ENCODE results near the gene TRABD2B.

TRABD2B gene

DNA sequence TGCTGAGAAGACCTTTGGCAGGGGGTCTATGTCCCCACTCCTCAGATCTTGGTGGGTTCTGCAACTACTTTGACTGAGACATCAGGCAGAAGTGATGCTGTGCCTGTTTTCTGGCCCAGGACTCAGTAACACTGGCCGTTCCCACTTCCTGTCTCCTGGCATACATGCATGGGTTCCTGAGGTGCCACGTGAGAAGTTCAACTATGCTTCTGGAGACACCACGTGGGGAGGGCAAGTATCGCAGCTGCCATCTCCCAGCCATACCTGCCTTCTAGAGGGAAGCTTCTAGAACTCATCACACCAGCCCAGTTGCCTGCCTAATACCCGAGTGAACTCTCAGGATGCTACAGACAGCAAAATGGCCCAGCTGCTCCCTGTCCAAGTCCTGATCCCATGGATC lies 65.8 kb downstream of the TRABD2B start:
- peak; percentile 20 for DNase-seq

- no peak for DNase-seq
These were observed 66.9 kb downstream of the TRABD2B start for GRCh38 chr1:47930210-47930840.

DNA sequence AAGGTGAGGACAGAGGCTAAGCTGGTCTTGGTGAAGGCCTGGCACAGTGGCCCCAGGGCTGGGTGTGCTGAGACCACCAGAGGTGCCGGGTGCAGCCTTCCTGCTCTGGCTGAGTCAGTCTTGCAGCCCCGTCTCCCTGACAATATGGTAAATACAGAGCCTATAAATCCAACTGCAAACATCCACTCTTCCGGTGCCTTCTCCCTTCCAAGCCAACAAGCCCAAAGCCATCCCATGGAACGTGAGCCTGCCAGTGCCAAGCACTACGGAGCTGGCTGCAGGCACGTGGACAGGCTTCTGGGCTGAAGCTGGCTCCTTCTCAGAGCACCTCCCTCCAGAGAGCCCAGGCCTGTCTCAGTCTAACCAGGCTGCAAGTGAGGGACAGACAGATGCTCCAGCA lies 70.0 kb downstream of the TRABD2B start:
- DNase-seq: no peak

- no peak for DNase-seq
These were observed 70.7 kb downstream of the TRABD2B start for GRCh38 chr1:47926461-47926999.

DNA sequence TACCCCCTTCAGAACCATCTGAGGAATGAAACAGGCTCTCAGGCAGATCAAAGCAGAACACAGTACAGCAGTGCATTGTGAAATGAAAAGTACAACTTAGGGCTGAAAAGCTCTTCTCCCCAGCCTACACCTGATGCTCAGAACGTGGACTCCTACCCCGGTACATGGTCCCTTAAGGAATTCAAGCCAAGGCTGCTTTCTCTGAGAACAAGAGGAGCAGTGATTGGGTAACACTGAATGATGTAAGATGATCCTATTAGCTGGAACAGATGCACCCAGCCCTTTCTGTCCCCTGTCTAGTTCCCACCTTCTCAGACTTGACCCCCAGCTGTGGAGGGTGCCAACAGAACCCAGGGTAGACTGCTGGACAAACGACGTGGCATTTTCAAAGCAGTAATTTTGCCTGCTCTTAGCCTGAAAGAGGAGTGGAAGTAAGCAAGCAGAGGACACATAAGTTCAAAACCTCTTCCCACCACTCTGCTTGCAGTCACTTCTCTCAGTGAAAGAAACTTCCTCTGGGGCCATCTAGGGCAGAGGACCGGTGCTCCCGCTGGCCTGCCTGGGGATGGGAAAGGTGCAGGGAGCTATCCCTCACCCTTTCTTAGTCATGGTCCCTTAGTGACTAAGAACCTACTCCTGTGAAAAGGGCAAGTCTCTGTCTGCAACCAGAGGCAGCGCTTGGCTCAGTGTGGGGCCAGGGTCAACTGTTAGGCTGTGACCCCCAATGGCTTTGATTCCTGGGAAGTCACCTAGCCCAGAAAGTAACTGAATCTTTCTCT lies 72.7 kb downstream of the TRABD2B start:
- DNase-seq: no peak

- DNase-seq: no peak
These were observed 75.2 kb downstream of the TRABD2B start for GRCh38 chr1:47921935-47922415.

DNA sequence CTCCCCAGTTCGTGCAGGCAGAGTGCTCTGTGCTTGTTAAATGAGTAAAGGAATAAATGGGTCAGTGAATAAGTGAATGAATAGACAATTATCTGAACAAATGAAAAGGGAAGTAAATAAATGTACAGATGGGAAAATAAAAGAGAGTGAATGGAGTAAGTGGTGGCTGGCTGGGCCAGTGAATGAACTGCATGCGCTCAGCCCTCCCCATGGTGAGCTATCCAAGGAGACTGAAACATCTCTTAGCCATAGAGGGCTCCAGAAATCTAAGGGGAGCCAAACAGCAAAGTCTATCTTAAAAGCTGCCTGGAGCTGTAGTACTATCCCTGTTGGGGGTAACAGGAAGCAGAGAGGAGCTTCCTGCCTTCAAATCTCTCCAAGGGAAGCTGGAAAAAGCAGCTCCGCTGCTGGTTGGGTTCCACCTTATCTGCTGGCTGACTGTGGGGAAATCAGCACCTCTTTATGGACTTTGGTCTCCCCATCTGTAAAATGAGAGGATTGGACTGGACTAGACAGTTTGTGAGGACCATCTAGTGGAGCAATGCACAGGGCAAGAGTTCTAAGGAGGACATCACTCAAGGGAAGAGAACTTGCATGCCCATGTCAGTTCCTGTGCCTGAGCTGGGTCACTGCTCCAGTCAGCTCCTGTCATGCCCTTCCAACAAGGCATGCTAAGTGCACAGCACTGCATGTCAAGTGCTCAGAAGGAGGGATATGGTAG lies 77.9 kb downstream of the TRABD2B start:
- no peak for DNase-seq

DNA sequence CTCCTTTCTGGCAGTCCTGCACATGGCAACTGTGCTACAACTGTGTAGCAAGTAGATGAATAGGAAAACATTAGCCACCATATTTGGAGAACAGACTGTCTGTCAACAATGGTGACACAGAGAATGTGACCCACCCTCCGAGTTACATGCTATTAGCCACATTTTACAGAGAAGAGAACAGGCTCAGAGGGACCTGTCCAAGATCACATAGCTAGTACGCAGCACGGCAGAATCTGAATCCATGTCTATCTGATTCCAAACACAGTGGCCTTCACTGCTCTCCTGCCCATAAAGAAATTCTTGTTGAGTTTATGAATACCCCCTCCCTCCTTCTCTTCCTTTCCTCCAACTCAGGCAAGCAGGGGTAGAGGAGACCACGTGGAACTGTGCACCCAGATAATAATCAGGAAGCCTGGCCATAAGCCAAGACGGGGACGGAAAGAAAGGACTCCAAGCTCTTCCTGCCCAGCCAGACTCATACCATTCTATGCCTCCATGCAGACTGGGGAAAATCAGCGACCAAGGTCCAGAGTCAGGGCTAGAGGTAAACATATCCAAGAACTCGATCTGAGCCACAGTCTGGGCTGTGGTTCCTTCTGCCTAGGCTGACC lies 78.8 kb downstream of the TRABD2B start:
- DNase-seq: no peak

DNA sequence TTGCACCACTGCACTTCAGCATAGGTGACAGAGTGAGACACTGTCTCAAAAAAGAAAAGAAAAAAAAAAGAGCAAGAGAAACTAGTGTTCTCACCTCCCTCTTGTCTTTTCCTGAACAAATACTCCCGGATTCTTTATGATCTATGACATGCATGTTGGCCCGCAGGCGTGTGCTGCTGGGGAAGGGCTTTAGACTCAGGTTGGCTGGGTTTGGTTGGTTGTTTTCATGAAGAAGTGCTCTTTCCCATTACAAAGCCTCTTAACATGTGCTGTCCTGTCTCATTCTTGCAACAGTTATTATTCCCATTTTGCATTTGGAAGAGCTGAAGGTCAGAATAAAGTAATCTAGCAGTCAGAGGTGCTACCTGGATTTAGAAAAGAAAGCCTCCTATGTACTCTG lies 79.5 kb downstream of the TRABD2B start:
- DNase-seq: no peak

DNA sequence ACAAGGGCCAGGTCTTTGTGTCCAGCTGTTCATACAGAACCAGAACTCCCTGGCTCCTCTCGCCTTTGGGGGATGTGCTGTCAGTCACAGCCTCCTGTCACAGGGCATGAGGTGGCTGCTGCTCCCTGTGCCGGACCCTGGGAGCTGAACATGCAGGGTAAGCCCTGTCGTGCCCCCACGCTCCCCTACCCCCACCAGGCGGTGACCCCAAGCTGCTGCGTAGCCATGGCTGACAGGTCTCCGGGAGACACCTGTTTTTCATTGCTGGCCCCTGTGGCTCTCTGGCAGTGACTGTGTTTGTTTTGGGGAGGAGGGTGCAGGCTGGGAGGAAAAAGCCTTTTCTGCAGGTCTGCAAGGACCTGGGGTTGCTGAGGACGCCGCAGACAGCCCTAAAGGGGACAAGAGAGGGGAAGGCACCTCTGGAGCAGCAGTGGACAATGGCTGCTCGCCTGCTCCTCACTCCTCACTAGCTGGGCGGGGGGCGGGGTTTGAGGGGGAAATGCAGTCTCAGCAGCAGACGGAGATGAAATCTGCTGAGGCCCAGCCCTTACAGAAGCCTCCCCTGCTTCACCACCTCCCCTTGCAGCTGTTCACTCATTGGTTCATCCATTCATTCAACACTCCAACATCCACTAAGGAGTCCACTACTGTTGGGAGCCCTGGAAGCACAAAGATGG lies 81.4 kb downstream of the TRABD2B start:
- DNase-seq: no peak

DNA sequence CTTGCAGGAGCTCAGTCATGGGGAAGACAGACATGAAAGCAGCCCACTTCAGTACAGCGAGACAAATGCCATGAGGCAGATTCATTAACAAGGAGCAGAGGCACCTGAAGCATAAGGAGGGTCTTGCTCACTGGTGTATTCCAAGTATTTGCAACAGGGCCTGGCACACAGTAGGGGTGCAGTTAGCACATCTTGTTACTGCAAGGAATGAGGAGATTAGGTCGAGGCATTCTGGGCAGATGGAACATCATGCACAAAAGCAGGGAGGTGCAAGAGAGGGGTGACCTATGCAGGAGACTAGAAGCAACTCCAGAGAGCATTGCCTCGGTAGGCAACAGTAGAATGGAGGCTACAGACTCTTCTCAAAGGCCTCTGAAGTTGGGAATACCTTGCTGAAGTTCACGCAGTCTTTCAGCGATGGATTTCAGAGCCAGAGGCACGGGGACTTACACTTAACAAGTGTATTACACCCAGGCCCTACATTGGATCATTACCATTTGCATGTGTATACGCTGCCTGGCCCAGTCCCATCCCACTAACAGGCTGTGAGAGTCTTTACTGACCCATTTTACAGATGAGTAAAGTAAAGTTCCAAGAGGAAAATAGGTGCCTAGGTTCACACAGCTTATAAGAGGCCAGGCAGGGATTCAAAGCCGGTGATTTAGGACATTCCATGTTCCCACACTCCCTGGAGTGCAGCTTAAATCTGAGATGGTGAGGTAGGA lies 82.1 kb downstream of the TRABD2B start:
- DNase-seq: no peak

DNA sequence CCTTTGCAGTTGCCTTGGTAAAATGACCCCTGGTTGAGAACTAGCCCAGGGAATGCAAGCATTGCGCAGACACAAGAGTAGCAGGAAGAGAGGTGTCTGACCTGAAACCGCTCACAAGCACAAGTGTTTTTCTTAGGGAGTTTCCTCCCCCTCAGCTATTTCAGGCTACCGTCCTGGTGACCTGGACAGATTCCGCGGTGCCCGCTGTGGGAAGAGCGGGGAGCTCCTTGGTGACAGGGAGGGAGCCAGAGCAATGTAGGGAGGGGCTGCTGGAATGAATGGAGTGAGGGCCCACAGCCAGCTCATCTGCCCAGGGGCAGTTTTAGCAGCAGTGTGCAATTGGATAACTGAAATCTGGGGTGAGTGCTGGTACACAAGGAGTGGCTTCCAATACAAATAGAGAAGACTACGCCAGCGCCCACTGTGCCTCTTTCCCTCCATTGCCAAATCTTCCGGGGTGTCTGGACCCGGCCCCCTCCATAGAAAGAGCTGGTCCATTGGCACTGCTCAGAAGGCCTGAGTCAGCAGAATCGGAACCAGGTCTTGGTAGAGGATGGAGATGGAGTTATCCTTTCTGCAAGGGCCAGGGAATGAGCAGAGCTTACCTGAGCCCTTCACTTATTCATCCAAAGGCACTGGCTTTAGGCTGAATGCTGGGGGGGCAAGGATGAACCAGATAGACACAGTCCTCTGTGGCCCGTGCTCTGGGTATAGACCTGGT lies 82.8 kb downstream of the TRABD2B start:
- DNase-seq: no peak

GRCh38 chr1:47913225-47913823 lies 83.9 kb downstream of the TRABD2B start:
- no peak for DNase-seq

- no peak for DNase-seq
These were observed 84.4 kb downstream of the TRABD2B start for GRCh38 chr1:47912756-47913155.

GRCh38 chr1:47911892-47912291 lies 85.3 kb downstream of the TRABD2B start:
- DNase-seq: no peak

DNA sequence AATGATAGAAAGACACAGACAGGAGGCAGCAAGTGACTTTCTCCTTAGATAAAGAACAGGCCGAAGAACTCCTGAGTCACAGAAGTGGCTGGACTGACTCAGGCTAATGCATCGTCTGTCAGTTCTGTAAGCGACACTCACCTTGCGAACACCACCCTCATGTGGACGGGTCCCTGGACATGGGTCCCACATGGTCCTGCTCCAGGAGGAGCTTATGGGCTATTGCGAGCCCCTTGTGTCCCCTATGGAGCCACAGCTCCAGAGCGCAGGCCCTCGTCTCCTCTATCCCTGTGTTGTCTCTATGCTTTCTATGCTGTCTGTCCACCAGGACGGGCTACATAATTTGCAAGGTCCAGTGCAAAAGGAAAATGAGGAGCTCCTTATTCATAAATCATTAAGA lies 85.8 kb downstream of the TRABD2B start:
- DNase-seq: no peak

- no peak for DNase-seq
These were observed 88.9 kb downstream of the TRABD2B start for GRCh38 chr1:47908258-47908657.

GRCh38 chr1:47907177-47907528 lies 90.0 kb downstream of the TRABD2B start:
- DNase-seq: no peak

DNA sequence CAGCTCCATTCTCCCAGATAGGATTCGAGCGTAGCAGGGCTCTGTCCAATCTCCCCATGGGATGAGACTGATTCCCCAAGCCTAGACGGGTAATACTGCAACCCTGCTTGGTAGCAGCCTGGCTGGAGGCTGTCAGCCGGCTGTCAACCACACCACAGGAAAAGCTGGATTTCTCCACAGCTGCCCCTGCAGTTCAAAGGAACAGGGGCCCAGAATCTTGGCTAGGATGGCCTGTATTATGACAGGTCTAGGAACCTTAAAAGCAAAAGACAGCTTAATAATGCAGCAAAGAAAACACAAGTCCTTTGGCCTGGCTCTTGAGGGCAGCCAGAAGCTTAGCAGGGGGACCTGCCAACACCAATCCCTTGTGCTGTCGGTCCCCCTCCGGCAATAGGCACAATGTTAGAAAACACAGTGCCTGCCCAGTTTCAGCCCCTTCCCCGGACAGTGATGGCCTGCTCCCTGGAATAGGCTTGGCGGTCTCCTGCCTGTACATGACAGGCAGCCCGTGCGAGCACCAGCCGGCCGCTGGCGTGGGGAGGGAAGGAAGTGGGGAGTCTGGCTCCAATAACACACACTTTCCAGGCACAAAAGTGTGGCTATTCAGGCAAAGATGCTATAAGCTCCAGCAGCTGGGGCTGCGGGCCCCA lies 90.5 kb downstream of the TRABD2B start:
- DNase-seq: no peak

- DNase-seq: no peak
These were observed 91.2 kb downstream of the TRABD2B start for GRCh38 chr1:47906009-47906432.
